Embryonic facial prominence (tissue), 1 donor: ENCODE measurements around the gene IQSEC3.

Source experiments
- DNase-seq: peaks from one replicate; pipeline ENCODE4 v3.0.0-alpha.2; 2016; ENCODE audit errors: extremely low spot score

The IQSEC3 gene

GRCh38 chr12:138898-139534, 72.4 kb downstream of the IQSEC3 start:
- DNase-seq: no peak

GRCh38 chr12:139585-139984, 73.0 kb downstream of the IQSEC3 start:
- DNase-seq: peak; percentile 13

GRCh38 chr12:140162-140561, 73.6 kb downstream of the IQSEC3 start:
- no peak for DNase-seq

- DNase-seq: no peak
Observed at GRCh38 chr12:143964-144649, 77.5 kb downstream of the IQSEC3 start.

GRCh38 chr12:144650-145284, 78.2 kb downstream of the IQSEC3 start:
- no peak for DNase-seq

GRCh38 chr12:145369-145960, 78.9 kb downstream of the IQSEC3 start:
- no peak for DNase-seq

- no peak for DNase-seq
Observed at GRCh38 chr12:147242-147641, 80.7 kb downstream of the IQSEC3 start.

- no peak for DNase-seq
Observed at GRCh38 chr12:148676-149416, 82.3 kb downstream of the IQSEC3 start.

GRCh38 chr12:151579-151978, 85.0 kb downstream of the IQSEC3 start:
- no peak for DNase-seq

GRCh38 chr12:152440-152839, 85.9 kb downstream of the IQSEC3 start:
- DNase-seq: no peak

GRCh38 chr12:153080-153746, 86.6 kb downstream of the IQSEC3 start:
- no peak for DNase-seq

- no peak for DNase-seq
Observed at GRCh38 chr12:154058-154457, 87.5 kb downstream of the IQSEC3 start.

GRCh38 chr12:155006-155405, 88.4 kb downstream of the IQSEC3 start:
- DNase-seq: no peak

GRCh38 chr12:155646-156045, 89.1 kb downstream of the IQSEC3 start:
- DNase-seq: no peak

- DNase-seq: no peak
Observed at GRCh38 chr12:156945-157344, 90.4 kb downstream of the IQSEC3 start.

- no peak for DNase-seq
Observed at GRCh38 chr12:157644-158043, 91.1 kb downstream of the IQSEC3 start.

- DNase-seq: no peak
Observed at GRCh38 chr12:159156-159782, 92.7 kb downstream of the IQSEC3 start.

- no peak for DNase-seq
Observed at GRCh38 chr12:160858-161257, 94.3 kb downstream of the IQSEC3 start.

- DNase-seq: no peak
Observed at GRCh38 chr12:161823-162222, 95.3 kb downstream of the IQSEC3 start.

- DNase-seq: no peak
Observed at GRCh38 chr12:162467-163307, 96.1 kb downstream of the IQSEC3 start.
